HG03469 (cell line): ENCODE measurements around the gene SETD1B.
"Not testable (repeated sequence)": the region's sequence is repeated elsewhere in the genome, so short reads cannot be mapped to it uniquely, and the experiment has no call there.

ENCODE experiments used
- ATAC-seq: cut with Tn5 transposase; IDR thresholded peaks from one replicate; pipeline ENCODE4 v1.9.1; 2021; ENCODE audit warnings: mild to moderate bottlenecking, moderate library complexity, moderate number of reproducible peaks; ENCODE audit not compliant: unreplicated experiment

Gene SETD1B

DNA sequence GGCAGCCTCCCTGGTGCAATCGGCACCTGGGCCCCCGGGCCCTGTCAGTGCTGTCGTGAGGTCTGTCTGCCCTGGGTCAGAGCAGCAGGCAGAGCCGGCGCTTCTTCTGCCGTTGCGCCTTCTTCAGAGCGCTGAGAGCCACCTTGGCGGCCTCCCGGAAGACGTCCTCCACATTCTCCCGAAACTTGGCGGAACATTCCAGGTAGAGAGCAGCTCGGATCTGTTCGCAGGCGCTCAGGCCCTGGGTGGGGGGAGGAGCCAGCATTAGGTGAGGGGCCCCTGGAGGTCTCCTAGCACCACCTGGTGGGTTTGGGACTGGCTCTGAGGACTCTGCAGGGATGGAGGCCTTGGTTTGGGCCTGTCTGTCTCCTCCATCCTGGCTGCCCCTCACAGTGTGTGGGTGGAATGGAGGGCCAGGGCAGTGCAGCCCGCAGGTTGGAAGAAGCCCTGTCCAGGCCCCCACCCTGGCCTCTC is 24.4 kb upstream of the SETD1B start:
- no peak for ATAC-seq

DNA sequence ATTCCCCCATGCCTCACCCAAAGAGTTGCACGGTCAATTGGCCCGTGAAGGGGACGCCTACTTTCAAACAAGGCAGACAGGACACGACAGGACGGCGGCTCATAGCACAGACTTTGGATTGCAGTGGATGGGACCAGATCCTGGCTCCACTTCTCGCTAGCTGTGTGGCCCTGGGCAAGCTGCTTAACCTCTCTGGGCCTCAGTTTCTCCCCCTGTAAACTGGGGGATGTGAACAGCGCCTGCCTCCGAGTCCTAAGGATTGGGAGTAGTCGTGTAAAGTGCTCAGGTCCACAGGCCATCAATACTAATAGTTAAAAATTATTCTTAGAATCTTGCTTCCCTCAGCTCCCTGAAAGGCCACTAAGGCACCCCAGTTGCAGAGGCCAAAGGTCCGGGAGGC is 23.4 kb upstream of the SETD1B start:
- no peak for ATAC-seq

GRCh38 chr12:121781484-121781997 is 22.3 kb upstream of the SETD1B start:
- no peak for ATAC-seq

GRCh38 chr12:121781998-121782979 is 21.5 kb upstream of the SETD1B start:
- ATAC-seq: no peak

DNA sequence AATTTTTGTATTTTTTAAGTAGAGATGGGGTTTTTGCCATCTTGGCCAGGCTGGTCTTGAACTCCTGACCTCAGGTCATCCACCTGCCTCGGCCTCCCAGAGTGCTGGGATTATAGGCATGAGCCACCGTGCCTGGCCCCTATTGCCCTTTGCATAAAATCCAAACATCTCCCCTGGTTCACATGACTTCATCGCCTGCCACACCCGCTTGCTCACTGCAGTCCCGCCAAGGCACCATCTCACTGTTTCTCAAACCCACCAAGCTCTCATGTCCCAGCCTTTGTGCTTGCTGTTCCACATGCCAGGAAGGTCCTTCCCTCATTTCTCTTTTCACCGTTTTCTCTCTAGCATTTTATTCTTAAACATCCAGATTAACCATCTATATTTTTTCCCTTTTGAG is 20.0 kb upstream of the SETD1B start:
- no peak for ATAC-seq

DNA sequence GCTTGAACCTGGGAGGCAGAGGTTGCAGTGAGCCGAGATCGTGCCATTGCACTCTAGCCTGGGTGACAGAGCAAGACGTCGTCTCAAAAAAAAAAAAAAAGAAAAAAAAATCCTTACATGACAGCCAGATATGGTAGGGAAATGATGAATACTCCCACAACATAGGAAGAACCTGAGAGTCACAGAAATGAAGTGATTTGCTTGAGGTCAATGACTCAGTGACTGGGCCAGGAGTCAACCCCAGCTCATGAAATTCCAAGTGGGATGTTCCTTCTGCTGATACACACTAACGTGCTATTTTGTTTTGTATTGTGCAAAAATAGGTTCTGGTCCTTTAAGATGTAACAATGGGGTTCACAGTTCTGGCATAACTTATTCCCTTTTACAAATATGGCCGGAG is 19.3 kb upstream of the SETD1B start:
- no peak for ATAC-seq

DNA sequence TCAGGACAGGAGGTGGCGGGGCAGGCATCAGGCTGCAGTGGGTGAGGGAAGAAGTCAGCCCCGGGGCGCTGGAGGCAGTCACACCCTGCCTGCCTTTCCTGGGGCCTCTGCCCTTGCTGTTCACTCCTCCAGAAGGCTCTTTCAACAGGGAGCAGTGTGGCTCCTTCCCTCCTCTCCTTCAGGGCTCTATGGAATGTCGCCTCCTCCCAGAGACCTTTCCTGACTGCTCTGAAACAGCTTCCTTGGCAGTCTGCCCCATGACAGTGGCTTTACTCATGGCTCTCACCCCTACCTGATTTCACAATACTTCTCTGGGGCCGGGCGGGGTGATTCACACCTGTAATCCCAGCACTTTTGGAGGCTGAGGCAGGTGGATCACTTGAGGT is 17.4 kb upstream of the SETD1B start:
- ATAC-seq: no peak

DNA sequence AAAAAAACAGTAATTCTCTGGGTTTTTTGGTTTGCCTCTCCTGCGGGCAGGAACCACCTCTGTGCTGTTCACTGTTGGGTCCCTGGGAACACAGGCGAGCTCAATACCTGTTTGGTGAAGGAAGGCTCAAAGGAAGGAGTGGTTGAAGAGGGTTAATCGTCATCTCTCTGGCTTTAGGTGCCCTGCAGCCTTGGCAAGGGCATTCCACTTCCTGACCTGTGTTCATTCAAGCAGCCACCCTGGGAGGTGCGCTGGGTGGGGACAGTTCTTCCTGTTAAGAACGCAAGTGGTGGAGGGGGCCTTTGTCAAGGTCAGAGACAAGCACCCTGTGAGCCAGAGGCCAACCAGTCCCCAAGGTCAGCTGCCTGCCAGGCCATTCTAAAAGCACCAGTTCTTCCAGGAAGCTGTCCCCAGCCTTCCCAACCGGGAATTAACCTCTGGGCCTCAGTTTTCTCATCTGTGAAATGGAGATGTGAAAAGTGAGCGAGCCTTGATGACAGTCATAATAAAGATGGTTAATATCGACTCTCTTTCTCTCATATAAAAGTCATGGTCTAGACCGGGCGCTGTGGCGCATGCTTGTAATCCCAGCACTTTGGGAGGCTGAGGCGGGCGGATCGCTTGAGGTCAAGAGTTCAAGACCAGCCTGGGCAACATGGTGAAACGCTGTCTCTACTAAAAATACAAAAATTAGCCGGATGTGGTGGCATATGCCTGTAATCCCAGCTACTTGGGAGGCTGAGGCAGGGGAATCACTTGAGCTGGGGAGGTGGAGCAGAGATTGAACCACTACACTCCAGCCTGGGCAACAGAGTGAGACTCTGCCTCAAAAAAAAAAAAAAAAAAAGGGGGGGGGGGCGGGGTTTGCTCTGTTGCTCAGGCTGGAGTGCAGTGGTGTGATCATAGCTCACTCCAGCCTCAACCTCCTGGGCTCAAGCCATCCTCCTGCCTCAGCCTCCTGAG is 16.5 kb upstream of the SETD1B start:
- no peak for ATAC-seq

- no peak for ATAC-seq
These were observed 15.5 kb upstream of the SETD1B start for GRCh38 chr12:121788176-121788818.

DNA sequence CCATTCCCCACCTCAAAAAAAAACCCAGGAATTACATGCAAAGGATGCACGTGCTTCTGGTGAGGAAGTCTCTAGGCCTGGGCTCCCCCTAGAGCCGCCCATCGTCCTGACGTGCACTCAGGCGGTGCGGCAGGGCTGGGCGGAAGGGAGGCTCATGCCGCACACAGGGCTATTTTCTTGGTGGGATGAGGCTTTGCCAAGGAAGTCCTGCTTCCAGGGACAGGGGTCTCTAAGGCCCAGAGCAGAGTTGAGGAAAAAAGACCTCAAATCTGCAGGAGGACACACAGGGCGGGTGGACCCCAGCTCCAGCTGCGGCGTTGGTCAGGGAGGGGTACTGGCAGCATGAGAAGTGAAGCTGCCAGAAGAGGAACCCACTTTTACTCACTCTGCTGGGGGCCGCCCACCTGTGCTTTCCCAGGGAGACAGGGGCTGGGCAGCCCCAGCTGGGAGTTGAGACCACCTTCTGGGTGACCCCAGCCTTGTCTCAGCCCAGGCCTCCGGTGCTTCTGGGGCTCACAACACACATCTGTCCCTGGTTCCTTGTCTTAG is 14.5 kb upstream of the SETD1B start:
- ATAC-seq: no peak

GRCh38 chr12:121789800-121790728 is 13.7 kb upstream of the SETD1B start:
- ATAC-seq: no peak

DNA sequence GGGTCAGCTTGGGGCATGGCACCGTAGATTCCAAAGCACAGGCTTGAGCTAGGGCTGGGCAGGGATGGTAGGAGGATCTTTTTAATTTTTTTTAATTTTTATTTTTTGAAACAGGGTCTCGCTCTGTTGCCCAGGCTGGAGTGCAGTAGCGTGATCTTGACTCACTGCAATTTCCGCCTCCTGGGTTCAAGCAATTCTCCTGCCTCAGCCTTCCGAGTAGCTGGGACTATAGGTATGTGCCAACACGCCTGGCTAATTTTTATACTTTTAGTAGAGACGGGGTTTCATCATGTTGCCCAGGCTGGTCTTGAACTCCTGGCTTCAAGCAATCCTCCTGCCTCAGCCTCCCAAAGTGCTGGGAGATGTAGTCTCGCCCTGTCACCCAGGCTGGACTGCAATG is 13.0 kb upstream of the SETD1B start:
- ATAC-seq: not testable (repeated sequence)

GRCh38 chr12:121791671-121792551 is 11.9 kb upstream of the SETD1B start:
- no peak for ATAC-seq

- no peak for ATAC-seq
These were observed 11.0 kb upstream of the SETD1B start for GRCh38 chr12:121792607-121793439.

DNA sequence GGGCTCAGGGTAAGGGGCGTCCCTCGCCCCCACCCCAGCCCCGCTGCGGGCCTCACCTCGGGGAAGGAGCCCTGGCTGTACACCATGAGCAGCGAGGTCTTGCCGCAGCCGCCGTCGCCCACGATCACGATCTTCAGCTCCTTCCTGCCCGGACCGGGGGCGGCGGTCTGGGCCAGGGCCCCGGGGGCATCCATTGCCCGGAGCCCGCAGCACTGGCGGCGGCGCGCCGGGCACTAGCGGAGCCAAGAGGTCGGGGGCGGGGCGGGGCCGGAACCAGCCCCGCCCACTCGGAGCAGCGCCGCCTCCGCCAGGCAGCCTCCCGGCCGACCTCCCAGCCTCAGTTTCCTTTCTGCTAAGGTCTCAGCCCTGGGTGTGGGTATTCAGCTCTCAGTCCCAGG is 10.4 kb upstream of the SETD1B start, which contains the start of gene RHOF:
Gene RHOF (minus strand): TSS at position 249 of the 398 bp plus-strand sequence. CDS start 55 bp downstream, at position 194.
- peak; percentile 3 for ATAC-seq

GRCh38 chr12:121793838-121794533 is 9.8 kb upstream of the SETD1B start:
- peak; percentile 30 for ATAC-seq
